Neural progenitor cell (in vitro differentiated cells): Measurements from ENCODE around the gene DIS3L2.
A peak's percentile ranks its signal among the peaks of the same experiment; 100 is the strongest.

Source experiments
- CTCF ChIP-seq: fragments of 200-600 bp; sonication (generic); IDR thresholded peaks from 2 replicates; pipeline ENCODE4 v1.5.1; 2017; ENCODE audit warnings: antibody characterized with exemption, mild to moderate bottlenecking
- EZH2phosphoT487 ChIP-seq: fragments of 200-600 bp; sonication (generic); IDR thresholded peaks from 2 replicates; pipeline ENCODE4 v1.6.1; 2017; ENCODE audit warnings: antibody characterized with exemption

- TF ChIP-seq CTCF = peak; percentile 56
- no peak for TF ChIP-seq EZH2phosphoT487
These were observed 269.0 kb downstream of the DIS3L2 start for GRCh38 chr2:232230560-232230959.
